ENCODE results near the gene MRGPRE. TPM values are rescaled to one million over a fixed set of nuclear protein-coding genes. Genes with fewer than 3 reads are reported as not detected.

Gene MRGPRE
- total and polyA plus RNA-seq, 10 donors, result 0.41 to 1.9 (median 1.2) TPM; not detected in 6

GRCh38 chr11:3245071-3245470 lies 12.9 kb upstream of the MRGPRE start:
- TF ChIP-seq POLR2A (IDR thresholded peaks at IDR 0.05) (no peak), POLR2AphosphoS5 (IDR thresholded peaks at IDR 0.05) (no peak)
- DNase-seq, result no peak
- H3K9me3 ChIP-seq, result no peaks in the 10 kb centered on the region
- intact Hi-C loops (cut with DNase I; ENCODE audit: low total_unique reads), result no loop called here
- no peak overlapping the region for H3K4me3 ChIP-seq
- no peaks in the 10 kb centered on the region for H3K36me3 ChIP-seq
- no peak overlapping the region for H3K27ac ChIP-seq
- H3K4me1 ChIP-seq, result no peaks in the 10 kb centered on the region
- H3K27me3 ChIP-seq (replicated peaks in 1 of 7), result peaks cover 0 to 8% (median 0%) of the 10 kb centered on the region in 7 donors

- 82 to 97% (median 89%) methylated on average over 1 of the region's 1 CpG for WGBS, 5 donors
- DNase-seq, result no peak
- intact Hi-C loops (cut with DNase I; ENCODE audit: low total_unique reads), result no loop called here
- Histone ChIP-seq H3K9me3 (no peaks in the 10 kb centered on the region), H3K36me3 (no peaks in the 10 kb centered on the region), H3K27me3 (replicated peaks in 1 of 7) (peaks cover 0 to 8% (median 0%) of the 10 kb centered on the region in 7 donors), H3K4me3 (no peak overlapping the region), H3K4me1 (no peaks in the 10 kb centered on the region), H3K27ac (no peak overlapping the region)
- TF ChIP-seq POLR2A (IDR thresholded peaks at IDR 0.05) (no peak), POLR2AphosphoS5 (IDR thresholded peaks at IDR 0.05) (no peak), CTCF (IDR thresholded peaks at IDR 0.05 in 8 of 11, conservative IDR thresholded peaks at IDR 0.05 in 3 of 11) (no peak)
Measured at GRCh38 chr11:3243880-3244279, 11.7 kb upstream of the MRGPRE start.

GRCh38 chr11:3237119-3237518 lies 4.9 kb upstream of the MRGPRE start:
- no peak for DNase-seq
- H3K4me1 ChIP-seq, result no peaks in the 10 kb centered on the region
- no peaks in the 10 kb centered on the region for H3K36me3 ChIP-seq
- peaks cover 0 to 6% (median 0%) of the 10 kb centered on the region in 7 donors for H3K27me3 ChIP-seq (replicated peaks in 1 of 7)
- TF ChIP-seq POLR2A (IDR thresholded peaks at IDR 0.05), result no peak
- TF ChIP-seq CTCF (IDR thresholded peaks at IDR 0.05 in 8 of 11, conservative IDR thresholded peaks at IDR 0.05 in 3 of 11), result no peak
- TF ChIP-seq POLR2AphosphoS5 (IDR thresholded peaks at IDR 0.05), result no peak
- H3K9me3 ChIP-seq, result no peaks in the 10 kb centered on the region
- WGBS, 5 donors, result 86 to 94% (median 93%) methylated on average over 2 of the region's 2 CpGs
- intact Hi-C loops (cut with DNase I; ENCODE audit: low total_unique reads), result no loop called here
- H3K4me3 ChIP-seq, result no peak overlapping the region
- no peak overlapping the region for H3K27ac ChIP-seq

- Histone ChIP-seq H3K9me3 (no peaks in the 10 kb centered on the region), H3K4me3 (no peak overlapping the region), H3K27me3 (replicated peaks in 1 of 7) (peaks cover 0 to 28% (median 0%) of the 10 kb centered on the region in 7 donors), H3K27ac (no peak overlapping the region), H3K36me3 (no peaks in the 10 kb centered on the region), H3K4me1 (no peaks in the 10 kb centered on the region)
- DNase-seq, result no peak
- intact Hi-C loops (cut with DNase I; ENCODE audit: low total_unique reads), result no loop called here
- WGBS, 5 donors, result 54 to 60% (median 56%) methylated on average over 7 of the region's 7 CpGs
- no peak for TF ChIP-seq POLR2AphosphoS5 (IDR thresholded peaks at IDR 0.05)
- no peak for TF ChIP-seq POLR2A (IDR thresholded peaks at IDR 0.05)
- no peak for TF ChIP-seq CTCF (IDR thresholded peaks at IDR 0.05 in 8 of 11, conservative IDR thresholded peaks at IDR 0.05 in 3 of 11)
Measured at GRCh38 chr11:3234846-3235245, 2.6 kb upstream of the MRGPRE start.

GRCh38 chr11:3232956-3233355 lies 739 bp upstream of the MRGPRE start:
- TF ChIP-seq CTCF (IDR thresholded peaks at IDR 0.05 in 8 of 11, conservative IDR thresholded peaks at IDR 0.05 in 3 of 11) (no peak), POLR2A (IDR thresholded peaks at IDR 0.05) (no peak), POLR2AphosphoS5 (IDR thresholded peaks at IDR 0.05) (no peak)
- Histone ChIP-seq H3K27me3 (replicated peaks in 1 of 7) (peaks cover 0 to 44% (median 0%) of the 10 kb centered on the region in 7 donors), H3K4me1 (no peaks in the 10 kb centered on the region), H3K27ac (no peak overlapping the region), H3K36me3 (no peaks in the 10 kb centered on the region), H3K9me3 (no peaks in the 10 kb centered on the region), H3K4me3 (no peak overlapping the region)
- 88 to 94% (median 92%) methylated on average over 18 to 21 of the region's 21 CpGs for WGBS, 5 donors
- intact Hi-C loops (cut with DNase I; ENCODE audit: low total_unique reads), result no loop called here
- DNase-seq, result no peak

All from spleen (tissue), 11 donors.